ENCODE data around the gene WWOX. TPM values are rescaled to one million over a fixed set of nuclear protein-coding genes. Genes with fewer than 3 reads are reported as not detected.

The WWOX gene
- total RNA-seq, 1 donor from 2014 or later, result 28.2 TPM

- peak overlapping the region; percentile 29 for H3K27ac Mint-ChIP-seq (ENCODE audit: unreplicated experiment)
- no peak overlapping the region for H3K4me3 Mint-ChIP-seq (ENCODE audit: unreplicated experiment)
- no peaks in the 10 kb centered on the region for H3K27me3 Mint-ChIP-seq (ENCODE audit: unreplicated experiment)
- H3K9me3 Mint-ChIP-seq (ENCODE audit: unreplicated experiment), result peaks cover 5% of the 10 kb centered on the region
- H3K36me3 Mint-ChIP-seq (ENCODE audit: unreplicated experiment), result no peaks in the 10 kb centered on the region
- peaks cover 6% of the 10 kb centered on the region for H3K4me1 Mint-ChIP-seq (ENCODE audit: unreplicated experiment)
- TF ChIP-seq CTCF (IDR thresholded peaks at IDR 0.05), result no peak
- DNase-seq (ENCODE audit: extremely low spot score, unreplicated experiment), result no peak
Measured at GRCh38 chr16:78303946-78304345, 204.5 kb downstream of the WWOX start.

- no peaks in the 10 kb centered on the region for H3K9me3 Mint-ChIP-seq (ENCODE audit: unreplicated experiment)
- H3K27ac Mint-ChIP-seq (ENCODE audit: unreplicated experiment), result no peak overlapping the region
- H3K27me3 Mint-ChIP-seq (ENCODE audit: unreplicated experiment), result no peaks in the 10 kb centered on the region
- no peak for DNase-seq (ENCODE audit: extremely low spot score, unreplicated experiment)
- no peaks in the 10 kb centered on the region for H3K36me3 Mint-ChIP-seq (ENCODE audit: unreplicated experiment)
- no peak for TF ChIP-seq CTCF (IDR thresholded peaks at IDR 0.05)
- H3K4me1 Mint-ChIP-seq (ENCODE audit: unreplicated experiment), result peaks cover 12% of the 10 kb centered on the region
- no peak overlapping the region for H3K4me3 Mint-ChIP-seq (ENCODE audit: unreplicated experiment)
Measured at GRCh38 chr16:78306361-78306760, 206.9 kb downstream of the WWOX start.

DNA sequence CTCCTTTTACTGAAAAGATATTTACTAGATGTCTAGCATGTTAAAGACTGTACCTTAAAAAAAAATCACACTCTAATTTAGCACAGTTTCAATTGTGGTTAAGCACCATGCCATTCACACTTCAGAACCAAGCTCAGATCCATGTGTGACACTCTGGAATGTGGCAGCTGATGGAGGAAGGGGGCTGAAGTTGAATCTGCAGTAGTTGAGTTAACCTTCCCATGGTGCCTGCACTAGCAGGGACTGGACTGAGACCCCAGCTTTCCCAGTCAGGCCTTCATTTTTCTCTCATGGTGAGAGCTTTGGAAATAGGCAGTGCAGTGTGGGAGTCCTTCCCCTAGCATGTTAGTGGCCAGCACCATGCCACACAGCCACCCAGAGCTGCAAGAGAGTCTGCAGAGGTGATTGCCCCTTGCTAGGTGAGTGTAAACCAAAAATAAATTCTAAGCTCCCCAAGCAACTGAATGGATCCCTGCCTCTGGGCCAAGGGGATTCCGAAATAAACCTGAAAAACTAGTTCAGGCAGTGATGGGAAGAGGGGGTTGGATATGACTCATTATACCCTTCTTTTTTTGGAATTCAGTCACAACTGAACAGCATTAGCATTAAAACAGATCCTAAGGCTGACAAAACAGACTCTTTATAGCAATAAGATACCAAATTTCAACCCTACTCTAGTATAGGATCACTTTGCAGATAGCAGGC is 208.5 kb downstream of the WWOX start:
- H3K4me1 Mint-ChIP-seq (ENCODE audit: unreplicated experiment), result peaks cover 14% of the 10 kb centered on the region
- no peaks in the 10 kb centered on the region for H3K9me3 Mint-ChIP-seq (ENCODE audit: unreplicated experiment)
- no peak for TF ChIP-seq CTCF (IDR thresholded peaks at IDR 0.05)
- H3K4me3 Mint-ChIP-seq (ENCODE audit: unreplicated experiment), result no peak overlapping the region
- DNase-seq (ENCODE audit: extremely low spot score, unreplicated experiment), result no peak
- no peaks in the 10 kb centered on the region for H3K36me3 Mint-ChIP-seq (ENCODE audit: unreplicated experiment)
- no peak overlapping the region for H3K27ac Mint-ChIP-seq (ENCODE audit: unreplicated experiment)
- H3K27me3 Mint-ChIP-seq (ENCODE audit: unreplicated experiment), result no peaks in the 10 kb centered on the region

DNA sequence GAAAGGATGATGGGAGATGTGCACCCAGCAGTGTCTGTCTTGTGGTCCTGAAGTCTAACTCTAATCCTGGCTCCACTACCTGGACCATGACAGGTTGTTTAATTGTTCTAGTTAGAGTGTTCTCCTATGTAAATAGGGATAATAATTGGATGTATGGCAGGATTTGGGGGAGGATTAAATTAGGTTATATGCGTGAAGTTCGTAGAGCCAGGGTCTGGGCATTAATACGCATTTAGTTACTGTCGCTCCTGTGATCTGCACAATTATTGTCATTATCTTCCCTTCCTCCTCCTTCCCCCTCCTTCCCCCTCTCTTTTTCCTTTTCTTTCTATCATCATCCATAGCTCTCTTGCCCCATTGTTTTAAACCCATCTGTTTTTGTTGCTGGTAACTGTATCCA is 210.3 kb downstream of the WWOX start:
- H3K36me3 Mint-ChIP-seq (ENCODE audit: unreplicated experiment), result no peaks in the 10 kb centered on the region
- no peak for TF ChIP-seq CTCF (IDR thresholded peaks at IDR 0.05)
- no peak overlapping the region for H3K27ac Mint-ChIP-seq (ENCODE audit: unreplicated experiment)
- no peaks in the 10 kb centered on the region for H3K27me3 Mint-ChIP-seq (ENCODE audit: unreplicated experiment)
- H3K4me3 Mint-ChIP-seq (ENCODE audit: unreplicated experiment), result no peak overlapping the region
- peaks cover 9% of the 10 kb centered on the region for H3K4me1 Mint-ChIP-seq (ENCODE audit: unreplicated experiment)
- DNase-seq (ENCODE audit: extremely low spot score, unreplicated experiment), result no peak
- H3K9me3 Mint-ChIP-seq (ENCODE audit: unreplicated experiment), result no peaks in the 10 kb centered on the region

- Mint-ChIP-seq H3K27me3 (ENCODE audit: unreplicated experiment) (no peaks in the 10 kb centered on the region), H3K9me3 (ENCODE audit: unreplicated experiment) (no peaks in the 10 kb centered on the region), H3K27ac (ENCODE audit: unreplicated experiment) (no peak overlapping the region), H3K4me3 (ENCODE audit: unreplicated experiment) (no peak overlapping the region), H3K4me1 (ENCODE audit: unreplicated experiment) (peaks cover 11% of the 10 kb centered on the region), H3K36me3 (ENCODE audit: unreplicated experiment) (peaks cover 2% of the 10 kb centered on the region)
- DNase-seq (ENCODE audit: extremely low spot score, unreplicated experiment), result no peak
- TF ChIP-seq CTCF (IDR thresholded peaks at IDR 0.05), result no peak
Measured at GRCh38 chr16:78310196-78310595, 210.7 kb downstream of the WWOX start.
